Measurements from ENCODE around the gene OR2V1. TPM values are rescaled to one million over a fixed set of nuclear protein-coding genes. Genes with fewer than 3 reads are reported as not detected.

OR2V1 gene
- total RNA-seq, 4 donors from 2014 or later = not detected

DNA sequence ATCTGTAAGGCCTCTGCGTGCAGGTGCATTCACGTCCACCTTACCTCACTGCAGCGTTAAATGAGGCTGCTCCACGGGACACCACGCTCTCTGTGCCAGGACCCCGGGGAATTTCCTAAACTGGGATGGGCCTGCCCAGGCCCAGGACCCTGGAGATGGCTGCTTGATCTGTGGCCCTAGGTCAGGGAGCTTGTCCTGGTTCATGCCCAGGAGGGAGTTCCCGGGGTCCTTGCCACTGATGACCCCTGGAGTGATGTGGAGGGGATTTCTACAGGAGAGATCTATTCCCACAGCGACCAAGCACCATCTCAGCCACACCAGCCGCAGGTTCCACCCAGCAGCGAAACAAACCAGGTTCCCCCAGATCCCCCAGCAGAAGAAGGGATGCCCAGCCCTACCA, 3.5 kb downstream of the OR2V1 start:
- Histone ChIP-seq H3K4me1 (no peaks in the 10 kb centered on the region), H3K4me3 (no peak overlapping the region), H3K27me3 (no peaks in the 10 kb centered on the region), H3K9me3 (no peaks in the 10 kb centered on the region), H3K36me3 (no peaks in the 10 kb centered on the region), H3K27ac (no peak overlapping the region)
- no peak for DNase-seq
- TF ChIP-seq, protein P1, sequence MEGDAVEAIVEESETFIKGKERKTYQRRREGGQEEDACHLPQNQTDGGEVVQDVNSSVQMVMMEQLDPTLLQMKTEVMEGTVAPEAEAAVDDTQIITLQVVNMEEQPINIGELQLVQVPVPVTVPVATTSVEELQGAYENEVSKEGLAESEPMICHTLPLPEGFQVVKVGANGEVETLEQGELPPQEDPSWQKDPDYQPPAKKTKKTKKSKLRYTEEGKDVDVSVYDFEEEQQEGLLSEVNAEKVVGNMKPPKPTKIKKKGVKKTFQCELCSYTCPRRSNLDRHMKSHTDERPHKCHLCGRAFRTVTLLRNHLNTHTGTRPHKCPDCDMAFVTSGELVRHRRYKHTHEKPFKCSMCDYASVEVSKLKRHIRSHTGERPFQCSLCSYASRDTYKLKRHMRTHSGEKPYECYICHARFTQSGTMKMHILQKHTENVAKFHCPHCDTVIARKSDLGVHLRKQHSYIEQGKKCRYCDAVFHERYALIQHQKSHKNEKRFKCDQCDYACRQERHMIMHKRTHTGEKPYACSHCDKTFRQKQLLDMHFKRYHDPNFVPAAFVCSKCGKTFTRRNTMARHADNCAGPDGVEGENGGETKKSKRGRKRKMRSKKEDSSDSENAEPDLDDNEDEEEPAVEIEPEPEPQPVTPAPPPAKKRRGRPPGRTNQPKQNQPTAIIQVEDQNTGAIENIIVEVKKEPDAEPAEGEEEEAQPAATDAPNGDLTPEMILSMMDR (IDR thresholded peaks at IDR 0.05) = no peak
- no peak for TF ChIP-seq POLR2A (IDR thresholded peaks at IDR 0.05)

DNA sequence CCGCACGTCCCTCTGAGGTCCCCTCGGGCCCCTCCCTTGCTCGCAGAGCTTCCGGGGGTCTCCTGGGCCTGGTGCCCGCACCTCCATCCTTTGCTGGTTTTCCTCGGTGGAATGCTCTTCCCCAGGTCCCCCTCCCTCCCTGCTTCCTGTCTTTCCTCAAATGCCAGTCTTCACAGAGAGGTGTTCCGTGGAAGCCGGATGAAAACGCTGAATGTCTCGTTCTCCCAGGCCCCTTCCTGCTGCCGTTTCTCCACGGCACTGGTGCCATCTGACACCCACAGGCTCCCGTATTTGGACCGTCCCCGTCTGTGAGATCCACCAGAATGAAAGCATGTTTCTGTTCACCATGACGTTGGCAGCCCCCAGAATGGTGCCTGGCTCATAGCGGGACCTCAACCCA, 4.1 kb downstream of the OR2V1 start:
- no peak for DNase-seq
- no peaks in the 10 kb centered on the region for H3K4me1 ChIP-seq
- H3K27me3 ChIP-seq = no peaks in the 10 kb centered on the region
- no peak for TF ChIP-seq POLR2A (IDR thresholded peaks at IDR 0.05)
- TF ChIP-seq, protein P1 (IDR thresholded peaks at IDR 0.05) = no peak
- no peak overlapping the region for H3K4me3 ChIP-seq
- no peaks in the 10 kb centered on the region for H3K36me3 ChIP-seq
- H3K9me3 ChIP-seq = no peaks in the 10 kb centered on the region
- no peak overlapping the region for H3K27ac ChIP-seq

DNA sequence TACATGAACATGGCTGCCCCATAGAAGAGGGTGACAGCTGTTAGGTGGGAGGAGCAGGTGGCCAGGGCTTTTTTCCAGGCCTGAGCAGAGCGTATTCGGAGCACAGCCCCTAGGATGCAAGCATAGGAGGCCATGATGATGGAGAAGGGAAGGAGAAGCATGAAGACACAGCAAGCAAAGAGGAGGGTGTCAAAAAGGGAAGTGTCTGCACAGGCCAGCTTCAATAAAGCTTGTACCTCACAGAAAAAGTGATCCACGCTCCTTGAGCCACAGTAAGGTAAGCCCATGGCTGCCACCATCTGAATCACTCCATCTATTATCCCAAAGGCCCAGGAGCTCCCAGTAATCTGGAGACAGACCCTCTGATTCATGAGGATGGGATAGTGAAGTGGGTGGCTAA, 6.4 kb downstream of the OR2V1 start:
- no peak for TF ChIP-seq POLR2A (IDR thresholded peaks at IDR 0.05)
- TF ChIP-seq, protein P1 (IDR thresholded peaks at IDR 0.05) = no peak
- DNase-seq = no peak
- no peaks in the 10 kb centered on the region for H3K27me3 ChIP-seq
- H3K4me1 ChIP-seq = no peaks in the 10 kb centered on the region
- H3K4me3 ChIP-seq = no peak overlapping the region
- H3K9me3 ChIP-seq = no peaks in the 10 kb centered on the region
- no peak overlapping the region for H3K27ac ChIP-seq
- H3K36me3 ChIP-seq = no peaks in the 10 kb centered on the region

DNA sequence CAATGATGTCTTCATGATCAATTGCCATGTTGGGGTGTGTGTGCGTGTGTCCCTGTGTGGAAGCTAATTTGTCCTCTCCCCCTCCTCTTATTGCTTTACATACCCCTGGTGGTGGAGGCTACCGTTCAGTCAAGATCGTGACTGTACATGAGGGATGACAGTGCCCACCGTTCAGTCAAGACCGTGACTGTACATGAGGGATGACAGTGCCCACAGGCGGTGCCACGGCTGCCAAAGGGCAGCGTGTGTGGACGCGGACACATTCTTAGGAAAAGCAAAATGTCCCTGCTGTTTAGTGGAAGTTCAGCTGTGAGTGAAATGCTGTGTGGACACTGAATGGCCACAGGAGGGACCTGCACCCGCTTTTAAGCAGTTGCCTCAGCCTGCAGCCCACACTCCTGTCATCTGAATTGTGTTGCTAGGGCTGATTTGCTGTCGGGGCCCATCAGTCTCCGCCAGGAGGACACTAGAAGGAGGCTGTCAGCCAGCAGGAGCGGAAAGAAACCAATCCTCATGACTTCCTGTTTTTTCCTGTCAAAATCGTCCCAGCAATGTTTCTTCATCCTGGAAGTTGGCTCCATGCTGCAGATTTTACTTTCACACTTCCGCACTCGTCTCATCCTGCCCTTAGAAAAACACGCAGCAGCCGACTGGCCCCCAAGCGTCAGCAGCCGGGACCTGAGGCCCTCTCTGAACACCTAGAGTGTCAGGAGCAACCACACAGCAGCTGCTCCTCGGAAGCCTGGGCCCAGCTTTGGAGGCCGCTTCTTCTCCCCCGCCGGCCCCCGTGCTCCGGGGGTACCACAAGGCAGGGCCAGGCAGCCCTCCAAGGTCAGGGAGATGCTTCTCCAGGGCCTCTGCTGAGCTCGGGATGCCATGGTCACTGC, 9.1 kb downstream of the OR2V1 start:
- no peaks in the 10 kb centered on the region for H3K4me1 ChIP-seq
- DNase-seq = no peak
- no peaks in the 10 kb centered on the region for H3K27me3 ChIP-seq
- TF ChIP-seq, protein P1 (IDR thresholded peaks at IDR 0.05) = peak in 1 of 6 experiments; percentile 6
- TF ChIP-seq POLR2A (IDR thresholded peaks at IDR 0.05) = no peak
- no peaks in the 10 kb centered on the region for H3K9me3 ChIP-seq
- H3K27ac ChIP-seq = no peak overlapping the region
- no peaks in the 10 kb centered on the region for H3K36me3 ChIP-seq
- no peak overlapping the region for H3K4me3 ChIP-seq

DNA sequence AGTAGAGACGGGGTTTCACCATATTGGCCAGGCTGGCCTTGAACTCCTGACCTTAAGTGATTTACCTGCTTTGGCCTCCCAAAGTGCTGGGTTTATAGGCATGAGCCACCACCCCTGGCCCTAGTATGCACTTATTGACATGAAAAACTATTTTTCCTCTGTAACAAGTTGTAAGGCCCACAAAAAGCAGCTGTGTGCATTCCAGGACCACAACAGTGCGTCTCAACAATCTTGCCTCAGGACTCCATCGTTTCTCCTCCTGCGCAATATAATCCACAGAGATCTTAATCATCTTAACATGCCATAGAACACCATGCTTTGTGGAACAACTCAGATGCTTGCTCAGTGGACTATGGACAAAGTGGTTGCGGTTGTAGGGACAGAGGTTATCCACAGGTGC, 10.2 kb downstream of the OR2V1 start:
- peaks cover 0 to 2% of the 10 kb centered on the region in 2 donors for H3K27me3 ChIP-seq
- TF ChIP-seq, protein P1 (IDR thresholded peaks at IDR 0.05) = no peak
- no peak for TF ChIP-seq POLR2A (IDR thresholded peaks at IDR 0.05)
- no peak for DNase-seq

More for the DNA sequence above, 10.2 kb downstream of the OR2V1 start:
- Histone ChIP-seq H3K9me3 (no peaks in the 10 kb centered on the region), H3K4me1 (no peaks in the 10 kb centered on the region), H3K4me3 (no peak overlapping the region), H3K27ac (no peak overlapping the region), H3K36me3 (no peaks in the 10 kb centered on the region)

Measured in Peyer's patch (tissue), 4 donors.